HepG2 (cell line): ENCODE results near the gene GATC. TPM values are rescaled to one million over a fixed set of nuclear protein-coding genes. Genes with fewer than 3 reads are reported as not detected.

Experiments used
- ATAC-seq: fragments of 200-7000 bp; cut with Tn5 transposase; 3 replicates; pipeline ENCODE4 v1.9.1; 2020; ENCODE audit warnings: mild to moderate bottlenecking, moderate library complexity
- BruUV-seq: library from RNA; stranded (reverse); fragments of 400-500 nt; replicated peaks from 2 replicates; lab custom pipeline; 2021; lab: Mats Ljungman, UMichigan
- CTCF ChIA-PET: fragments of 300-600 bp; formaldehyde crosslinking; extraction: SDS; loops from one replicate; lab custom pipeline; 2021; ENCODE audit warnings: low total read pairs, inconsistent platforms, low intra/inter-chr PET ratio; lab: Yijun Ruan, JAX
- POLR2A ChIA-PET: fragments of 350-600 bp; sonication (Branson Sonifier 250); formaldehyde crosslinking; loops from one replicate; lab custom pipeline; 2020; ENCODE audit warnings: antibody characterized with exemption, inconsistent platforms; lab: Yijun Ruan, JAX
- DNase-seq: peaks from one replicate; pipeline ENCODE4 v3.0.0-alpha.2; 2015; ENCODE audit warnings: low spot score
- FAIRE-seq: peaks from 3 replicates; lab custom pipeline; 2011; peaks lifted over from hg19 to GRCh38; lab: Jason Lieb, UNC
- H2AFZ ChIP-seq: one replicate; pipeline ENCODE4 v1.6.1; 2011; ENCODE audit warnings: low read length, inconsistent platforms
- H3K27ac ChIP-seq: fragments of 300-600 bp; 3 replicates; pipeline ENCODE4 v1.8.0; 2011; ENCODE audit warnings: mixed run types, mild to moderate bottlenecking, mixed read lengths, low read length, inconsistent platforms; ENCODE audit not compliant: insufficient read depth; ENCODE audit errors: extremely low read length
- H3K27me3 ChIP-seq, 2 experiments: fragments of 200-600 bp in 1 of 2; 2 replicates in 1 of 2; 3 replicates in 1 of 2; pipeline versions ENCODE4 v1.6.0 to v1.8.0; 2011; ENCODE audit warnings: low read length in 2 of 2, mild to moderate bottlenecking in 2 of 2, moderate library complexity in 2 of 2, inconsistent platforms in 1 of 2; ENCODE audit not compliant: insufficient read depth in 2 of 2, control insufficient read depth in 1 of 2
- H3K36me3 ChIP-seq, 2 experiments: fragments of 200-600 bp in 1 of 2; replicated peaks in 1 of 2; 2 replicates in 1 of 2; 3 replicates in 1 of 2; pipeline versions ENCODE4 v1.5.1 to v1.8.0; 2011; ENCODE audit warnings: low read length in 2 of 2, inconsistent platforms in 1 of 2; ENCODE audit not compliant: insufficient read depth in 2 of 2, control insufficient read depth in 1 of 2
- H3K4me1 ChIP-seq: 2 replicates; pipeline ENCODE4 v1.5.1; 2012; ENCODE audit warnings: low read length, inconsistent platforms; ENCODE audit not compliant: insufficient read depth
- H3K4me2 ChIP-seq: 2 replicates; pipeline ENCODE4 v1.6.0; 2011; ENCODE audit warnings: low read depth, low read length, inconsistent platforms
- H3K4me3 ChIP-seq, 3 experiments: fragments of 200-600 bp in 1 of 3; sonication (generic), shearing (Covaris generic) in 1 of 3; replicated peaks in 1 of 3; 2 replicates each; pipeline ENCODE4 v1.5.1; 2011 to 2016; ENCODE audit warnings: low read length in 3 of 3, inconsistent platforms in 2 of 3, low read depth in 2 of 3, mild to moderate bottlenecking in 2 of 3, control low read depth in 1 of 3, mixed read lengths in 1 of 3; ENCODE audit not compliant: insufficient read depth in 1 of 3
- H3K79me2 ChIP-seq: one replicate; pipeline ENCODE4 v1.6.1; 2011; ENCODE audit warnings: low read length, inconsistent platforms; ENCODE audit not compliant: insufficient read depth
- H3K9ac ChIP-seq: 2 replicates; pipeline ENCODE4 v1.6.0; 2011; ENCODE audit warnings: mild to moderate bottlenecking, low read depth, low read length, inconsistent platforms; ENCODE audit not compliant: insufficient read depth
- H3K9me3 ChIP-seq: 2 replicates; pipeline ENCODE4 v1.5.1; 2012; ENCODE audit warnings: mild to moderate bottlenecking, low read length
- H4K20me1 ChIP-seq: 2 replicates; pipeline ENCODE4 v1.6.0; 2011; ENCODE audit warnings: inconsistent platforms, mild to moderate bottlenecking, low read length, moderate library complexity; ENCODE audit not compliant: insufficient read depth
- DR1 ChIP-seq: sonication (generic); formaldehyde crosslinking; IDR thresholded peaks from 2 replicates; pipeline ENCODE4 v1.8.0; 2021; ENCODE audit warnings: mild to moderate bottlenecking, missing genetic modification reagents, inconsistent platforms
- EED ChIP-seq: sonication (generic); formaldehyde crosslinking; IDR thresholded peaks from 2 replicates; pipeline ENCODE4 v1.5.0; 2020; ENCODE audit warnings: mild to moderate bottlenecking, missing genetic modification reagents
- FOXC1 ChIP-seq: sonication (generic); formaldehyde crosslinking; IDR thresholded peaks from 2 replicates; pipeline ENCODE4 v1.8.0; 2022; ENCODE audit warnings: mild to moderate bottlenecking, missing genetic modification reagents, borderline replicate concordance
- GATAD1 ChIP-seq: IDR thresholded peaks from 2 replicates; pipeline ENCODE4 v1.6.1; 2016; ENCODE audit warnings: missing genetic modification reagents, missing compliant biosample characterization
- SKIL ChIP-seq: sonication (generic); formaldehyde crosslinking; IDR thresholded peaks from 2 replicates; pipeline ENCODE4 v1.8.0; 2022; ENCODE audit warnings: missing genetic modification reagents, mild to moderate bottlenecking, moderate library complexity, borderline replicate concordance
- ZFP36L1 ChIP-seq: sonication (generic); formaldehyde crosslinking; IDR thresholded peaks from 2 replicates; pipeline ENCODE4 v1.8.0; 2022; ENCODE audit warnings: mild to moderate bottlenecking, missing genetic modification reagents, moderate library complexity
- ZNF180 ChIP-seq: sonication (generic); formaldehyde crosslinking; IDR thresholded peaks from 2 replicates; pipeline ENCODE4 v1.4.0; 2020; ENCODE audit warnings: low read depth, missing genetic modification reagents, borderline replicate concordance
- ZNF251 ChIP-seq: sonication (generic); formaldehyde crosslinking; IDR thresholded peaks from 2 replicates; pipeline ENCODE4 v1.9.0; 2021; ENCODE audit warnings: mild to moderate bottlenecking, missing genetic modification reagents
- ZNF274 ChIP-seq: sonication (generic); formaldehyde crosslinking; IDR thresholded peaks from 2 replicates; pipeline ENCODE4 v1.5.1; 2020; ENCODE audit warnings: mild to moderate bottlenecking, missing genetic modification reagents
- ZNF383 ChIP-seq: sonication (generic); formaldehyde crosslinking; IDR thresholded peaks from 2 replicates; pipeline ENCODE4 v1.4.0; 2020; ENCODE audit warnings: missing genetic modification reagents, mild to moderate bottlenecking, borderline replicate concordance
- ZNF629 ChIP-seq: sonication (generic); formaldehyde crosslinking; conservative IDR thresholded peaks from 2 replicates; pipeline ENCODE4 v1.5.0; 2020; ENCODE audit warnings: missing genetic modification reagents
- ZNF704 ChIP-seq: sonication (generic); formaldehyde crosslinking; IDR thresholded peaks from 2 replicates; pipeline ENCODE4 v1.8.1; 2023; ENCODE audit warnings: mild to moderate bottlenecking, inconsistent platforms, moderate library complexity, missing genetic modification reagents, borderline replicate concordance
- ZNF768 ChIP-seq: sonication (generic); formaldehyde crosslinking; IDR thresholded peaks from 2 replicates; pipeline ENCODE4 v1.4.0; 2020; ENCODE audit warnings: missing genetic modification reagents
- WGBS: methylation state at CpG from one replicate; pipeline ENCODE4 v1.1.6; 2017; ENCODE audit warnings: low lambda C conversion rate; 5-methylcytosine and 5-hydroxymethylcytosine counted together
- in situ Hi-C: cut with HindIII; loops from 2 replicates; pipeline ENCODE4 v1.10.0; 2017; ENCODE audit warnings: low pct_unique_long_range_greater_than_20kb; ENCODE audit not compliant: extremely low pct_ligation_motif_present
- intact Hi-C: fragments of 100-400 bp; cut with micrococcal nuclease; formaldehyde crosslinking; loops from one replicate; pipeline ENCODE4 v1.10.0; 2022; ENCODE audit not compliant: unreplicated experiment
- polyA plus RNA-seq, 8 experiments: library from polyadenylated mRNA; depleted of rRNA in 3 of 8; stranded (reverse) in 7 of 8; unstranded in 1 of 8; fragments of >200 nt; fragmentation: Illumina TruSeq in 4 of 8; extraction: Trizol in 4 of 8; gene quantifications; 2 replicates each; pipeline versions ENCODE4 v1.2.1 to v1.2.3, GENCODE V29; 2011 to 2016; ENCODE audit warnings: low read depth in 4 of 8, missing spikeins in 1 of 8, mixed read lengths in 1 of 8; ENCODE audit not compliant: insufficient read depth in 1 of 8
- total RNA-seq, 5 experiments: library from RNA; depleted of rRNA; stranded (reverse); fragments of >200 nt; fragmentation: Illumina TruSeq; extraction: Trizol; gene quantifications; 2 replicates each; pipeline ENCODE4 v1.2.3, GENCODE V29; 2016; ENCODE audit warnings: low read depth in 1 of 5

The GATC gene
- total and polyA plus RNA-seq, 2 of the 13 experiments (the other 11 are each of a cell fraction or from before 2014, with no cell fraction given), result 17.7 to 29.7 TPM

- CTCF ChIA-PET, result no interaction called here
- H3K4me2 ChIP-seq, result no peak overlapping the region
- TF ChIP-seq ZNF629 (CRISPR knock-in tag) (0 out of 2 replicates have a peak, but pooled peaks have one; percentile 18), ZNF704 (CRISPR knock-in tag) (no peak)
- TF ChIP-seq, all 625 proteins: peak for 1
- DNase-seq (no peak), ATAC-seq (no peak), FAIRE-seq (no peak)
- Histone ChIP-seq H3K9me3 (no peaks in the 10 kb centered on the region), H3K9ac (no peak overlapping the region), H3K27ac (no peak overlapping the region), H4K20me1 (no peaks in the 10 kb centered on the region), H3K27me3 (no peaks in the 10 kb centered on the region), H3K36me3 (peaks cover 0 to 2% of the 10 kb centered on the region in 2 experiments; a peak in 1 of 5 replicates), H3K79me2 (peaks cover 8% of the 10 kb centered on the region), H3K4me3 (no peak overlapping the region), H2AFZ (no peak overlapping the region), H3K4me1 (peaks cover 12% of the 10 kb centered on the region)
- BruUV-seq, result no TSS peak
- 100% methylated on average over 2 of the region's 2 CpGs for WGBS
- intact Hi-C loops, result no loop called here
- in situ Hi-C loops, result no loop called here
- POLR2A ChIA-PET, result interaction anchor here (1.0 kb wide), 1 partner anchor 38 kb away, joined by 4 read pairs; the partner anchor contains the start of gene COQ5
Measured at GRCh38 chr12:120490833-120491512, 44.7 kb downstream of the GATC start.

- Histone ChIP-seq H3K27me3 (no peaks in the 10 kb centered on the region; a peak in 1 of 5 replicates), H3K27ac (peak overlapping the region; percentile 44), H3K4me1 (peaks cover 28% of the 10 kb centered on the region), H3K4me3 (peak overlapping the region; percentile 79 to 100 (median 95)), H3K4me2 (peak overlapping the region; percentile 98), H3K9ac (peak overlapping the region; percentile 79), H3K9me3 (no peaks in the 10 kb centered on the region), H3K36me3 (peaks cover 3 to 9% of the 10 kb centered on the region in 2 experiments; a peak in 3 of 5 replicates), H2AFZ (no peak overlapping the region), H3K79me2 (peaks cover 27% of the 10 kb centered on the region), H4K20me1 (peaks cover 10% of the 10 kb centered on the region)
- ChIA-PET POLR2A (interaction anchor here (1.0 to 2.8 kb wide), 11 partner anchors 9 to 267 kb away, joined by 3 to 30 read pairs (median 7); partner anchors contain the start of genes COQ5, POP5, RNU4-1 and RNU4-2), CTCF (no interaction called here)
- WGBS, result 6% methylated on average over 11 of the region's 17 CpGs
- DNase-seq, result no peak
- BruUV-seq, result no TSS peak
- in situ Hi-C loops (no loop called here), intact Hi-C loops (loop anchor here (5.0 kb wide), 1 partner anchor 42 kb away; no protein-coding TSS in a partner anchor)
- no peak for FAIRE-seq
- peak; percentile 11 for ATAC-seq
- no peak for TF ChIP-seq ZFP36L1
- no peak for TF ChIP-seq ZNF251 (CRISPR knock-in tag)
- peak; percentile 36; the same call in 1 of the 2 replicates for TF ChIP-seq SKIL (CRISPR knock-in tag)
- TF ChIP-seq ZNF383 (CRISPR knock-in tag), result no peak
- no peak for TF ChIP-seq DR1 (CRISPR knock-in tag)
- no peak for TF ChIP-seq GATAD1 (CRISPR knock-in tag)
- no peak for TF ChIP-seq EED (CRISPR knock-in tag)
- no peak for TF ChIP-seq ZNF768 (CRISPR knock-in tag)
- TF ChIP-seq ZNF274, result no peak
- no peak for TF ChIP-seq ZNF180 (CRISPR knock-in tag)
- 0 out of 2 replicates have a peak, but pooled peaks have one; percentile 9 for TF ChIP-seq FOXC1 (CRISPR knock-in tag)
Measured at GRCh38 chr12:120495186-120495730, 49.0 kb downstream of the GATC start.
